MCF 10A (cell line): ENCODE data around the gene PTPRM. TPM values are rescaled to one million over a fixed set of nuclear protein-coding genes. Genes with fewer than 3 reads are reported as not detected.

Source experiments
- BruUV-seq: library from RNA; stranded (reverse); fragments of 400-500 nt; replicated peaks from 2 replicates; lab custom pipeline; 2021; lab: Mats Ljungman, UMichigan
- CTCF ChIA-PET: fragments of 300-600 bp; sonication (Branson Sonifier 250); formaldehyde crosslinking; extraction: SDS; loops from one replicate; lab custom pipeline; 2021; ENCODE audit warnings: antibody characterized with exemption, inconsistent platforms; lab: Yijun Ruan, JAX
- POLR2A ChIA-PET: fragments of 300-600, 350-650 bp; sonication (Branson Sonifier 250); formaldehyde crosslinking; extraction: SDS; loops from one replicate; lab custom pipeline; 2020; ENCODE audit warnings: antibody characterized with exemption, inconsistent platforms; lab: Yijun Ruan, JAX
- DNase-seq: peaks from one replicate; pipeline ENCODE4 v3.0.0-alpha.2; 2018; ENCODE audit not compliant: unreplicated experiment
- H3K27ac Mint-ChIP-seq: one replicate; pipeline ENCODE4 v1.8.0; 2022; ENCODE audit warnings: mild to moderate bottlenecking, low read depth, mixed read lengths; ENCODE audit not compliant: unreplicated experiment
- H3K27me3 Mint-ChIP-seq: one replicate; pipeline ENCODE4 v1.8.0; 2022; ENCODE audit warnings: mixed read lengths; ENCODE audit not compliant: insufficient read depth, unreplicated experiment
- H3K36me3 Mint-ChIP-seq: one replicate; pipeline ENCODE4 v1.8.0; 2022; ENCODE audit warnings: mild to moderate bottlenecking, moderate library complexity, mixed read lengths; ENCODE audit not compliant: insufficient read depth, unreplicated experiment
- H3K4me1 Mint-ChIP-seq: one replicate; pipeline ENCODE4 v1.8.0; 2022; ENCODE audit warnings: mixed read lengths; ENCODE audit not compliant: insufficient read depth, unreplicated experiment
- H3K4me3 Mint-ChIP-seq: one replicate; pipeline ENCODE4 v1.8.0; 2022; ENCODE audit warnings: mild to moderate bottlenecking, moderate library complexity, mixed read lengths; ENCODE audit not compliant: unreplicated experiment
- H3K9me3 Mint-ChIP-seq: one replicate; pipeline ENCODE4 v1.8.0; 2022; ENCODE audit warnings: mixed read lengths; ENCODE audit not compliant: unreplicated experiment
- CTCF ChIP-seq: fragments of 200-600 bp; IDR thresholded peaks from one replicate; pipeline ENCODE4 v1.8.0; 2022; ENCODE audit warnings: antibody characterized with exemption, mild to moderate bottlenecking; ENCODE audit not compliant: unreplicated experiment
- intact Hi-C: fragments of 100-400 bp; cut with micrococcal nuclease; formaldehyde crosslinking; loops from 2 replicates; pipeline ENCODE4 v1.14.1; 2022
- total RNA-seq: library from RNA; stranded (reverse); gene quantifications from 2 replicates; pipeline ENCODE4 v1.2.3, GENCODE V29; 2022

The PTPRM gene
- total RNA-seq, 1 experiment from 2014 or later: 82.8 TPM

- POLR2A ChIA-PET: interaction anchor here (0.8 to 2.5 kb wide), 13 partner anchors 8 to 674 kb away, joined by 3 to 15 read pairs (median 6); partner anchors contain the start of gene PTPRM
- TSS peak; percentile 33 for BruUV-seq
- no peaks in the 10 kb centered on the region for H3K27me3 Mint-ChIP-seq
- H3K4me1 Mint-ChIP-seq: peaks cover 54% of the 10 kb centered on the region
- no peak for TF ChIP-seq CTCF
- peak overlapping the region; percentile 82 for H3K27ac Mint-ChIP-seq
- CTCF ChIA-PET: interaction anchor here (0.6 to 1.8 kb wide), 3 partner anchors 74 to 1661 kb away, joined by 3 to 6 read pairs (median 6); no protein-coding TSS in a partner anchor
- H3K36me3 Mint-ChIP-seq: peaks cover 9% of the 10 kb centered on the region
- peak overlapping the region; percentile 66 for H3K4me3 Mint-ChIP-seq
- no peaks in the 10 kb centered on the region for H3K9me3 Mint-ChIP-seq
- intact Hi-C loops: loop anchor here (2.0 to 10.0 kb wide), 4 partner anchors 24 to 530 kb away; partner anchors contain the start of gene PTPRM
- DNase-seq: peak; percentile 60
Observed at GRCh38 chr18:7946734-7947377, 379.7 kb downstream of the PTPRM start.

- H3K4me1 Mint-ChIP-seq: peaks cover 24% of the 10 kb centered on the region
- peak overlapping the region; percentile 14 for H3K4me3 Mint-ChIP-seq
- ChIA-PET CTCF (interaction anchor here (0.7 to 1.2 kb wide), 4 partner anchors 37 to 375 kb away, joined by 3 to 4 read pairs (median 3); no protein-coding TSS in a partner anchor), POLR2A (interaction anchor here (0.5 to 1.4 kb wide), 4 partner anchors 24 to 161 kb away, joined by 3 to 6 read pairs (median 4); no protein-coding TSS in a partner anchor)
- H3K36me3 Mint-ChIP-seq: peaks cover 5% of the 10 kb centered on the region
- H3K9me3 Mint-ChIP-seq: no peaks in the 10 kb centered on the region
- BruUV-seq: TSS peak; percentile 90
- no peaks in the 10 kb centered on the region for H3K27me3 Mint-ChIP-seq
- intact Hi-C loops: loop anchor here (1.0 kb wide), 1 partner anchor 160 kb away; no protein-coding TSS in a partner anchor
- peak overlapping the region; percentile 91 for H3K27ac Mint-ChIP-seq
- TF ChIP-seq CTCF: no peak
- peak; percentile 92 for DNase-seq
Observed at GRCh38 chr18:7950380-7951136, 383.4 kb downstream of the PTPRM start.

DNA sequence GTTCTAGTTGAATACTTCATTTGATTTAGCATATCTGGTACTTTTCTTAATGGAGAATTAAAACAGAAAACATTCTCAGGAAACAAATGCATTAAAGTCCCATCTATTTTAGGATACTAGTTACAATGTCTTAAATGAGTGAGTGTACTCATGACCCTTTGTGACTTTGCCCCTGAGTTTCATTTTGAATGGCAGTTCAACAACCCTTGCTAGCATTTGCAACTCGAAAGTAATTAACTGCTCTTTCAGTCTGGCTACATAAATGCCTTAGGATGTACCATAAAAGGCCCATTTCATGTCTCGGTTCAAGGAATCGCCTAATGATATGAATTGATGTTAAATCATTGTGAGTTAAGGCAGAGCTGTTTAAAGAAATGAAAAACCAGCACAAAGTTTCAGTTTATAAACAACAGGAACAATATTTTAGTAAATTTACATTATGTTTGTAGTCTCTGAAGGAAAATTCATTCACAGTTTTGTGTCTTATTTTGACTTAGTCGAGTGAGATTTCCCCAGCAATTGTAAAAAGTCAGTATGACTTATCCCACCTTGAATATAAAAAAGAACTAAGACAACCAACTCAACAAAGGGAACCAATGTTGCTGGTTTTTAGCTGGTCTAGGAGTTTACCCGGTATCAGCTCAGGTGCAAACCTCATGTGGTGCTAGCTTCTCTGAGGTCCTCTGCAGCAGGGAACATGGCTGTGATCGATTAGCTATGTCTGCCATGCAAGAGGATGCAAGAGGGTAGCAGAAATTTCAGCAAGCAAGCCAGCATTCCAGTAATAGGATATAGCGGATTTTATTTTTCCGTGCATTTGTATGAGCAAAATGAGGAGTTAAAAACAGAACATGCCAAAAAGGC lies 386.2 kb downstream of the PTPRM start:
- TF ChIP-seq CTCF: no peak
- Mint-ChIP-seq H3K4me1 (peaks cover 25% of the 10 kb centered on the region), H3K9me3 (no peaks in the 10 kb centered on the region), H3K27me3 (no peaks in the 10 kb centered on the region), H3K36me3 (peaks cover 18% of the 10 kb centered on the region), H3K27ac (no peak overlapping the region), H3K4me3 (no peak overlapping the region)
- BruUV-seq: no TSS peak
- ChIA-PET POLR2A (interaction anchor here (0.7 to 1.4 kb wide), 3 partner anchors 9 to 82 kb away, joined by 3 to 4 read pairs (median 3); no protein-coding TSS in a partner anchor), CTCF (interaction anchor here (1.5 to 1.6 kb wide), 2 partner anchors 27 to 436 kb away, joined by 3 to 5 read pairs; no protein-coding TSS in a partner anchor)
- DNase-seq: no peak
- intact Hi-C loops: no loop called here
